Nephron progenitor cell (in vitro differentiated cells): Measurements from ENCODE around the gene FMNL3.

Experiments used
- DNase-seq: peaks from one replicate; pipeline ENCODE4 v3.0.0; 2021
- H3K27ac Mint-ChIP-seq: 2 replicates; pipeline ENCODE4 v1.8.0; 2021; ENCODE audit warnings: mild to moderate bottlenecking, moderate library complexity, mixed read lengths
- H3K27me3 Mint-ChIP-seq: 2 replicates; pipeline ENCODE4 v1.8.0; 2021; ENCODE audit warnings: mild to moderate bottlenecking, low read depth, mixed read lengths; ENCODE audit not compliant: poor library complexity
- H3K36me3 Mint-ChIP-seq: 2 replicates; pipeline ENCODE4 v1.8.0; 2021; ENCODE audit warnings: low read depth, mixed read lengths
- H3K4me1 Mint-ChIP-seq: 2 replicates; pipeline ENCODE4 v1.8.0; 2021; ENCODE audit warnings: mixed read lengths
- H3K4me3 Mint-ChIP-seq: 2 replicates; pipeline ENCODE4 v1.8.0; 2021; ENCODE audit warnings: mild to moderate bottlenecking, moderate library complexity, mixed read lengths
- H3K9me3 Mint-ChIP-seq: 2 replicates; pipeline ENCODE4 v1.8.0; 2021; ENCODE audit warnings: mild to moderate bottlenecking, moderate library complexity, mixed read lengths
- TF ChIP-seq, protein P1 (sequence below): fragments of 200-600 bp; sonication (generic); IDR thresholded peaks from 2 replicates; pipeline ENCODE4 v1.5.0; 2021; ENCODE audit warnings: antibody characterized with exemption

FMNL3 gene

DNA sequence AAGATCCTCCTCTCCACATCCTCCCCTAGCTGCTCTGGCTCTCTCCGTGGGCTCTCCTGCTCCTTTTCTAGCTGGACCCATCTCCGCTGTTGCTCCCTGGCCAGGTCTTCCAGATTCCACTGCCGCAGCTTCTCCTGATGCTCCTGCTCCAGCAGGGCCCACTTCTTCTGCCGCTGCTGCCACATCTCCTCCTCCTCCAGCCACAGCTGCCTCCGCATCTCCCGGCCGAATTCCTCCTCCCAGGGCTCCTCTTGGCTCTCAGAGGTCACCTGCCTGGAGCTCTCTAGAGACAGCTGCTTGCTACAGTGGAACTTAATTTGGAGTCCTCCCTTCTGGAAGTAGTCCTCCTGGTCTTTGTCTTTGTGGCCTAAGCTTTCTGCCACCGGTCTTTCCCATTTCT is 107.2 kb downstream of the FMNL3 start:
- H3K4me1 Mint-ChIP-seq = peaks cover 16% of the 10 kb centered on the region
- no peak overlapping the region for H3K4me3 Mint-ChIP-seq
- H3K27ac Mint-ChIP-seq = no peak overlapping the region
- H3K27me3 Mint-ChIP-seq = no peaks in the 10 kb centered on the region
- H3K9me3 Mint-ChIP-seq = no peaks in the 10 kb centered on the region
- peaks cover 39% of the 10 kb centered on the region for H3K36me3 Mint-ChIP-seq
- TF ChIP-seq, protein P1, sequence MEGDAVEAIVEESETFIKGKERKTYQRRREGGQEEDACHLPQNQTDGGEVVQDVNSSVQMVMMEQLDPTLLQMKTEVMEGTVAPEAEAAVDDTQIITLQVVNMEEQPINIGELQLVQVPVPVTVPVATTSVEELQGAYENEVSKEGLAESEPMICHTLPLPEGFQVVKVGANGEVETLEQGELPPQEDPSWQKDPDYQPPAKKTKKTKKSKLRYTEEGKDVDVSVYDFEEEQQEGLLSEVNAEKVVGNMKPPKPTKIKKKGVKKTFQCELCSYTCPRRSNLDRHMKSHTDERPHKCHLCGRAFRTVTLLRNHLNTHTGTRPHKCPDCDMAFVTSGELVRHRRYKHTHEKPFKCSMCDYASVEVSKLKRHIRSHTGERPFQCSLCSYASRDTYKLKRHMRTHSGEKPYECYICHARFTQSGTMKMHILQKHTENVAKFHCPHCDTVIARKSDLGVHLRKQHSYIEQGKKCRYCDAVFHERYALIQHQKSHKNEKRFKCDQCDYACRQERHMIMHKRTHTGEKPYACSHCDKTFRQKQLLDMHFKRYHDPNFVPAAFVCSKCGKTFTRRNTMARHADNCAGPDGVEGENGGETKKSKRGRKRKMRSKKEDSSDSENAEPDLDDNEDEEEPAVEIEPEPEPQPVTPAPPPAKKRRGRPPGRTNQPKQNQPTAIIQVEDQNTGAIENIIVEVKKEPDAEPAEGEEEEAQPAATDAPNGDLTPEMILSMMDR = no peak
- DNase-seq = no peak

DNA sequence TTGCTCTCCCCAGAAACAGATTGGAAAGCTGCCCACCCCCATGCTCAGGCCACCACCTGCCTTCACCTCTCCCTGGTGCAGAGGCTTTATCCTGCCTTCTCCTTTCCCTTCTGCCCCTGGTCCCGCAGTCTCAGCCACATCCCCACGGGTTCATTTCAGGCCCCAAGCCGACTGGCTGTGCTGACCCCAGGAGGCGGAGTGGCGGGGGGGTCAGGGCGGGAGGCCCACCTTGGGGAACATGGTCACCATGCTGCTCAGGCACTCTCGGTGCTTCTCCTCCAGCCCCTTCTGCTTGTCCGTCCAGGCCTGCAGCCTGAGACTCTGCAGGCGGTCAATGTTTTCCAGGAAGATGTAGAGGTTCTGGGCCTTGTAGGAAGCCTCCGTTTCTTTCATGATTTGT is 108.7 kb downstream of the FMNL3 start:
- no peak overlapping the region for H3K27ac Mint-ChIP-seq
- H3K36me3 Mint-ChIP-seq = peaks cover 48% of the 10 kb centered on the region
- peaks cover 13% of the 10 kb centered on the region for H3K4me1 Mint-ChIP-seq
- TF ChIP-seq, protein P1 = no peak
- H3K9me3 Mint-ChIP-seq = no peaks in the 10 kb centered on the region
- DNase-seq = no peak
- no peaks in the 10 kb centered on the region for H3K27me3 Mint-ChIP-seq
- no peak overlapping the region for H3K4me3 Mint-ChIP-seq

DNA sequence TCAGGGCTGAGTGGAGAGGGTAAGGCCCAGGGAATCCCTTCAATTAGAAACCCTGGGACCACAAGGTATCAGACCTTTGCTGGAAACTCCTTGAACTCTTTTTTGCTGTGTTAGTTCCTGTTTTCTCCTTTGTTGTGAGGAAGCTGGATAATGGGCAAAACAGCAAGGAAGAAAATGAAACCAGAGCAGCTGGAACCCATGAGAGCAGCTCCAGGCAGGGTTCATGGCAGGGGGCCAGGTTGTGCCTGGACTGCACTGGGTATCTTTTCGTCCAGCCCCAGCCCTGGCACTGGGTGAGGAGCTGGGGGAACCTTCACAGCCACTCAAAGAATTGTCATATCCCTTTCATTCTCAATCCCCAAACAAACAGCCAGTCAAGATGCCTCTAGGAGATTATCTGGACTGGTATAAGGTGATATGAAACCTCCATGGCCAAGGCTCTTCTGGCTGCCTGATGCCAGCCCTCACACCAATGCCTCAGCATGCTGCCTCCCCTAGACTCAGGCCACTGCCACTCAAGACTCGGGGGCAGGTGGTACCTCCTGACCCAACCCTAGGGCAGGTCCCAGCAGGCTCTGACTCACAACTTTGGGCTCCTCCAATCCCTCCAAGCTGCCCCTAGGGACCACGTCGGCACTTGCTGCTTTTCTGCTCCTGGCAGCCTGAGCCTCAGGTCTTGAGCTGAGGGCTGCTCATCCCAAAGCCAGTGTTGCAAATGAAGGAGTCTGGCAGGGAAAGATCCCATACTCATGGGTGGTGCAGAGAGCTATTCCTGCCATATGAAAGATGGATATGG is 118.3 kb downstream of the FMNL3 start:
- TF ChIP-seq, protein P1 = no peak
- Mint-ChIP-seq H3K36me3 (peaks cover 59% of the 10 kb centered on the region), H3K27ac (no peak overlapping the region), H3K4me1 (peaks cover 11% of the 10 kb centered on the region), H3K27me3 (peaks cover 3% of the 10 kb centered on the region), H3K9me3 (peaks cover 24% of the 10 kb centered on the region), H3K4me3 (no peak overlapping the region)
- DNase-seq = no peak

DNA sequence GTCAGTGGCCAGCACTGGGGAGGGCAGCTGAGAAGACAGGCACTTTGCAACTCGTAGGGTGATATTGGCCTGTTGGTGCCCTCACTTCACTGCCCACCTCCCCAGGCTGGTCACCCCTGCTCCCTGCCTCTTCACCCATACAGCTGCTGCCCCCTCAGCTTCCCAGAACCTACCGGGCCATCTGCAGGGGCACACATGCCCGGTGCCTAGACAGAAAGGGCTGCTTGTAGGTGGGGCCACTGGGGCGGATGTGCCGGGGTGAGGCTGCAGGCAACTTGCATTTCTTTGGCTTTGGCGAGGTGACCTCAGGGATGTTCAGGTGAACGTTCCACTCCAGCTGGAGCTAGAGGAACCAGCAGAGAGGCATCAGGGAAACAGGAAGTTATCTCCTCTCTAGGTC is 118.9 kb downstream of the FMNL3 start:
- no peak for DNase-seq
- no peak overlapping the region for H3K27ac Mint-ChIP-seq
- TF ChIP-seq, protein P1 = no peak
- peaks cover 3% of the 10 kb centered on the region for H3K27me3 Mint-ChIP-seq
- peaks cover 24% of the 10 kb centered on the region for H3K9me3 Mint-ChIP-seq
- peaks cover 54% of the 10 kb centered on the region for H3K36me3 Mint-ChIP-seq
- no peak overlapping the region for H3K4me3 Mint-ChIP-seq
- H3K4me1 Mint-ChIP-seq = peaks cover 14% of the 10 kb centered on the region

DNA sequence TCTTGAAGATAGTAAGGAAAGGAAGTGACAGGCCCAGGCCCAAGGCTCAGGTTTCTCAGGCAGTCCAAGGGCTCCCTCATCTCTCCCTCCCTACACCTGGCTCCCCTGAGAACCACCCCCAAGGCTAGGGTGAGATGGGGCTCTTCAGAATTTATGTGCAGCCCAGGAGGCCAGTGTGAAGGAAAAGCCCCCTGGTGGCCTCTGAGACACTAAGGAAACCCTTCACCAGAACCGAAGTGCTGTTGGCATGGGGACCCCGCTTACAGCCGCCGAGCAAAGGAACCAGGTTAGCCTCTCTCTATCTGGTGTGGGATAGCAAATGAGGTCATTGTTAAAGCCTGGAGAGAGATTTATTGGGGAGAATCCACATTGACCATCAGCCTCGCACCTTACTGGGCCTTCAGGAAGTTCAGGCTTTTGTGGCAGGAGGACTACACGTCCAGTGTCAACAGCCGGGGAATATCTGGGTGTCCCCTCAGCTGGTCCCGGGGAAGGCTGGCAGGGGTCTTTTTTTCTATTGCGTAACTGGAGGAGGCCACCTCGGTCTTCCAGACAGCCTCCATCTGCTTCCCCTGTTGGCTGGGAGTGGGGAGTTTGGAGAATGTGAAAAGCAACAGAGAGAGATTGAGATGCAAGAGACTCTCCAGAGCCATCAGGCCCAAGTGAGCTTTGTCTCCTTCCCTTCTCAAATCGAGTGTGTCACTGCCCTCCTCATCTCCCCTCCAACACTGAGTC is 119.9 kb downstream of the FMNL3 start:
- peaks cover 3% of the 10 kb centered on the region for H3K27me3 Mint-ChIP-seq
- no peak for DNase-seq
- H3K4me3 Mint-ChIP-seq = no peak overlapping the region
- TF ChIP-seq, protein P1 = no peak
- peaks cover 19% of the 10 kb centered on the region for H3K4me1 Mint-ChIP-seq
- H3K9me3 Mint-ChIP-seq = peaks cover 19% of the 10 kb centered on the region
- no peak overlapping the region for H3K27ac Mint-ChIP-seq
- peaks cover 45% of the 10 kb centered on the region for H3K36me3 Mint-ChIP-seq
